Testis (tissue), 3 donors: Measurements from ENCODE around the gene HNRNPH2. TPM values are rescaled to one million over a fixed set of nuclear protein-coding genes. Genes with fewer than 3 reads are reported as not detected.

ENCODE experiments used
- DNase-seq: peaks from one replicate; pipeline ENCODE4 v3.0.0-alpha.2; 2019
- H3K27ac ChIP-seq, 2 donors: fragments of 200-600 bp; sonication (generic); one replicate each; pipeline ENCODE4 v1.5.1; 2019
- H3K27me3 ChIP-seq: fragments of 200-600 bp; sonication (generic); one replicate; pipeline ENCODE4 v1.5.1; 2019
- H3K36me3 ChIP-seq: fragments of 200-600 bp; sonication (generic); one replicate; pipeline ENCODE4 v1.5.1; 2017; ENCODE audit warnings: low read depth; ENCODE audit errors: missing control alignments
- H3K4me1 ChIP-seq: fragments of 200-600 bp; sonication (generic); one replicate; pipeline ENCODE4 v1.5.1; 2019
- H3K4me3 ChIP-seq, 2 donors: fragments of 200-600 bp; sonication (generic); one replicate each; pipeline ENCODE4 v1.5.1; 2017 to 2019
- H3K9me3 ChIP-seq: fragments of 200-600 bp; sonication (generic); one replicate; pipeline ENCODE4 v1.5.1; 2017
- CTCF ChIP-seq, 3 experiments: fragments of 450-650 bp in 2 of 3; fragments of 200-600 bp in 1 of 3; sonication (generic) in 1 of 3; IDR thresholded peaks; one replicate each; pipeline ENCODE4 v1.5.1; 2016 to 2019; ENCODE audit warnings: antibody characterized with exemption in 3 of 3, mild to moderate bottlenecking in 2 of 3, moderate library complexity in 1 of 3
- POLR2A ChIP-seq: fragments of 450-650 bp; IDR thresholded peaks from one replicate; pipeline ENCODE4 v1.6.1; 2017; ENCODE audit warnings: antibody characterized with exemption, mild to moderate bottlenecking, moderate library complexity
- WGBS, 2 donors: methylation state at CpG; one replicate each; pipeline ENCODE4 v1.1.5; 2018; 5-methylcytosine and 5-hydroxymethylcytosine counted together
- intact Hi-C: fragments of 100-400 bp; cut with DNase I; formaldehyde crosslinking; loops from one replicate; pipeline ENCODE4 v1.15.1; 2023; ENCODE audit warnings: low total_unique reads
- polyA plus RNA-seq: library from polyadenylated mRNA; stranded (reverse); fragments of 350-450 nt; fragmentation: Illumina TruSeq; extraction: RNeasy Lipid Tissue Mini Kit (QIAGEN cat#74804); gene quantifications from one replicate; pipeline ENCODE4 v1.2.3, GENCODE V29; 2014; ENCODE audit warnings: low read depth, low replicate concordance; ENCODE audit not compliant: insufficient read depth
- total RNA-seq, 2 donors: library from RNA; depleted of rRNA; stranded (reverse); fragments of >200 nt; gene quantifications; one replicate each; pipeline ENCODE4 v1.2.3, GENCODE V29; 2016

The HNRNPH2 gene
- total and polyA plus RNA-seq, 3 donors from 2014 or later: 31.1 to 46.3 (median 39.5) TPM

GRCh38 chrX:101417190-101417589 is 9.2 kb downstream of the HNRNPH2 start:
- Histone ChIP-seq H3K27me3 (no peaks in the 10 kb centered on the region), H3K4me1 (peaks cover 1% of the 10 kb centered on the region), H3K27ac (peak overlapping the region in 1 of 2 donors; percentile 92), H3K9me3 (no peaks in the 10 kb centered on the region), H3K36me3 (no peaks in the 10 kb centered on the region), H3K4me3 (no peak overlapping the region)
- intact Hi-C loops: no loop called here
- TF ChIP-seq CTCF (IDR thresholded peaks at IDR 0.05): no peak
- DNase-seq: peak; percentile 19
- WGBS, 2 donors: 32 to 33% methylated on average over 4 of the region's 4 CpGs

GRCh38 chrX:101417981-101418841 is 10.2 kb downstream of the HNRNPH2 start:
- Histone ChIP-seq H3K27me3 (no peaks in the 10 kb centered on the region), H3K4me1 (no peaks in the 10 kb centered on the region), H3K9me3 (no peaks in the 10 kb centered on the region), H3K36me3 (no peaks in the 10 kb centered on the region), H3K4me3 (peak overlapping the region; percentile 44 to 74), H3K27ac (peak overlapping the region; percentile 92 to 96)
- intact Hi-C loops: no loop called here
- WGBS, 2 donors: 0 to 1% methylated on average over 6 to 30 of the region's 56 CpGs
- TF ChIP-seq CTCF (IDR thresholded peaks at IDR 0.05) (no peak), POLR2A (no peak)
- peak; percentile 65 for DNase-seq

- Histone ChIP-seq H3K27ac (no peak overlapping the region), H3K36me3 (no peaks in the 10 kb centered on the region), H3K9me3 (no peaks in the 10 kb centered on the region), H3K27me3 (no peaks in the 10 kb centered on the region), H3K4me3 (no peak overlapping the region), H3K4me1 (no peaks in the 10 kb centered on the region)
- intact Hi-C loops: no loop called here
- TF ChIP-seq CTCF (IDR thresholded peaks at IDR 0.05): no peak
- no peak for TF ChIP-seq POLR2A
- WGBS, 2 donors: 58 to 87% methylated on average over 2 of the region's 2 CpGs
- DNase-seq: no peak
Observed at GRCh38 chrX:101419489-101419888, 11.5 kb downstream of the HNRNPH2 start.

GRCh38 chrX:101427954-101428353 is 19.9 kb downstream of the HNRNPH2 start:
- no peak overlapping the region for H3K4me3 ChIP-seq
- WGBS, 2 donors: 92 to 100% methylated on average over 2 of the region's 2 CpGs
- DNase-seq: no peak
- no peaks in the 10 kb centered on the region for H3K36me3 ChIP-seq
- TF ChIP-seq CTCF (IDR thresholded peaks at IDR 0.05): no peak
- no peak for TF ChIP-seq POLR2A
- no peaks in the 10 kb centered on the region for H3K9me3 ChIP-seq
- no peak overlapping the region for H3K27ac ChIP-seq
- H3K27me3 ChIP-seq: no peaks in the 10 kb centered on the region
- H3K4me1 ChIP-seq: no peaks in the 10 kb centered on the region
- intact Hi-C loops: no loop called here

GRCh38 chrX:101429934-101430333 is 21.9 kb downstream of the HNRNPH2 start:
- no peaks in the 10 kb centered on the region for H3K9me3 ChIP-seq
- H3K27me3 ChIP-seq: no peaks in the 10 kb centered on the region
- no peak for DNase-seq
- H3K36me3 ChIP-seq: no peaks in the 10 kb centered on the region
- intact Hi-C loops: no loop called here
- no peak overlapping the region for H3K27ac ChIP-seq
- no peaks in the 10 kb centered on the region for H3K4me1 ChIP-seq
- WGBS, 2 donors: 71 to 76% methylated on average over 1 of the region's 1 CpG
- no peak overlapping the region for H3K4me3 ChIP-seq
- no peak for TF ChIP-seq CTCF (IDR thresholded peaks at IDR 0.05)
- TF ChIP-seq POLR2A: no peak
